Heart right ventricle (tissue), 16 donors: ENCODE results near the gene OR10P1. TPM values are rescaled to one million over a fixed set of nuclear protein-coding genes. Genes with fewer than 3 reads are reported as not detected.

ENCODE experiments used
- ATAC-seq, 8 donors: fragments of 200-7000 bp; cut with Tn5 transposase; one replicate each; pipeline ENCODE4 v1.9.1; 2020; ENCODE audit warnings: mild to moderate bottlenecking in 8 of 8, moderate library complexity in 8 of 8, moderate number of reproducible peaks in 1 of 8
- DNase-seq, 2 donors: peaks; one replicate each; pipeline ENCODE4 v3.0.0-alpha.2; 2020
- H3K27ac ChIP-seq, 10 donors: fragments of 200-600 bp; sonication (generic) in 2 of 10; one replicate each; pipeline versions ENCODE4 v1.5.0 to v1.8.0; 2020 to 2022; ENCODE audit warnings: mild to moderate bottlenecking in 3 of 10
- H3K27me3 ChIP-seq, 7 donors: fragments of 200-600 bp; one replicate each; pipeline ENCODE4 v1.8.0; 2021 to 2022; ENCODE audit warnings: mild to moderate bottlenecking in 2 of 7
- H3K36me3 ChIP-seq, 9 donors: fragments of 200-600 bp; sonication (generic) in 1 of 9; one replicate each; pipeline versions ENCODE4 v1.5.0 to v1.8.0; 2020 to 2022; ENCODE audit warnings: mild to moderate bottlenecking in 2 of 9
- H3K4me1 ChIP-seq, 9 donors: fragments of 200-600 bp; sonication (generic) in 1 of 9; one replicate each; pipeline versions ENCODE4 v1.5.0 to v1.8.0; 2020 to 2022; ENCODE audit warnings: mild to moderate bottlenecking in 4 of 9
- H3K4me3 ChIP-seq, 10 donors: fragments of 200-600 bp; sonication (generic) in 2 of 10; one replicate each; pipeline versions ENCODE4 v1.5.0 to v1.8.0; 2020 to 2022; ENCODE audit warnings: mild to moderate bottlenecking in 7 of 10, moderate library complexity in 2 of 10
- H3K9me3 ChIP-seq, 11 donors: fragments of 200-600 bp in 10 of 11; sonication (generic) in 2 of 11; one replicate each; pipeline versions ENCODE4 v1.5.0 to v1.8.0; 2013 to 2022; ENCODE audit warnings: mild to moderate bottlenecking in 2 of 11, control low read depth in 1 of 11, moderate library complexity in 1 of 11
- WGBS, 2 donors: extraction: QIAGEN DNeasy Blood & Tissue Kit; methylation state at CpG; one replicate each; pipeline ENCODE4 v1.1.7; 2013; ENCODE audit warnings: inconsistent platforms in 1 of 2; 5-methylcytosine and 5-hydroxymethylcytosine counted together
- intact Hi-C, 10 donors: fragments of 100-400 bp; cut with DNase I; formaldehyde crosslinking; loops; one replicate each; pipeline versions ENCODE4 v1.11.1 to v1.14.2; 2022
- polyA plus RNA-seq, 2 donors: library from polyadenylated mRNA; stranded (reverse); fragments of 200-250 nt; gene quantifications; one replicate each; pipeline ENCODE4 v1.2.3, GENCODE V29; 2013
- total RNA-seq, 10 donors: library from RNA; stranded (reverse); fragmentation: NEBNext Ultra II Directional in 3 of 10; extraction: Animal tissue kit (Norgen Biotek cat#: 25700) in 3 of 10; gene quantifications; one replicate each; pipeline versions ENCODE4 v1.2.1 to v1.2.4, GENCODE V29; 2021 to 2023
- TF ChIP-seq, protein P1 (sequence below), 9 donors: fragments of 200-600 bp; sonication (generic) in 2 of 9; IDR thresholded peaks; one replicate each; pipeline versions ENCODE4 v1.5.0 to v1.8.0; 2021 to 2022; ENCODE audit warnings: antibody characterized with exemption in 9 of 9, mild to moderate bottlenecking in 5 of 9, moderate library complexity in 1 of 9
- donor health status: Arrhythmogenic right ventricular cardiomyopathy.
- donor health status: ischemic (EF 13 %, LVEDD 7.1; RV severe dilation, severe dysfunction).
- donor health status: healthy with polysubstance abuse.
- donor health status: DM: no; HTN: yes; CAD: no.
- donor health status: DM: no; HTN: no; CAD: no.
- donor health status: ischemic (EF 25% LVEDD 6.9; RV normal size, moderate dysfunction).
- donor health status: ischemic (EF 25% LVEDD 5.7; RV mildly dilated, moderate dysfunction).
- donor health status: healthy.
- donor health status: DM: yes; HTN: yes; CAD: no.
- donor health status: Ischemic cardiomyopathy.
- donor health status: ischemic (EF 35%, LVEDD 5.7; RV mildly dilated, moderate dysfunction).
- donor health status: nonischemic (EF 11% LVEDD 7.7; RV severe dilation, severe dysfunction).
- donor health status: DM: yes; HTN: yes; CAD: no.
- donor health status: PGD.
- donor health status: ischemic (EF 29% LVEDD 5.4; RV normal size, mild dysfunction).
- donor health status: nonischemic (EF 23%, LVEDD 6.1; RV moderate dilation, normal function).

OR10P1 gene
- total and polyA plus RNA-seq, 12 donors = not detected

DNA sequence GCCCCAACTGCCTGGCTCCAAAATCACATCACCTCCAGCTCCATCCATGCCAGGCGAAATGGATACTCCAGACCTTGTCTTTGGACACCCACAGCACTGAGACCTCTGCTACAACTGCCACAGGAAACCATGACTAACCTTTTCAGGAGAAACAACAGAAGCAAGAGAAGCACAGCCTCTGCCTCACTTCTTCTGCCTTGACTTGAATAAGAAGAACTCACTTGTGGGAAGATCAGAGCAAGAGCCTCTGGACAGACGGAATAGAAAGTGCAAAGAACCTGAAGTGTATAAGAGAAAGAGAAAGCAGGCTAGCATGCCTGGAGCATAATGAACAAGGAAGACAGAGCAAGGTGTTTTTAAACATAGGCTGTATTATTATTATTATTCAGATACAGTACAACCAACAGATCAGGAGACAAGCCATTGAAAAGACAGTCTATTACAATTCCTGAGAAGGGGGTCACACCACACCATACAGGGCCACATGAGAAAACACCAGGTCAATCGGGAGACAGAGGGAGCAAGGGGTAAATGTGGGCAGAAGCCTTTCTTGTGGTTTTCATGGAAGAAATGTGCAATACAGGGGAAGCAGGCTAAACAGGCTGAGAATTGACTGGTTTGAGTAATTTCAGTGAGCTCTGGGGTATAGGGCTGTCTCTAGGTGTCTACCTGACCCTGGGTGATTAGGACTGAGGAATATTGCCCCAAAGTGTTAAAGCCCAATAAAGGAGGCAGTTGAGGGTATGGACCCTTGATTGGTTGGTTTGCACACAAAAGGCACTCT is 7.4 kb upstream of the OR10P1 start:
- TF ChIP-seq, protein P1, sequence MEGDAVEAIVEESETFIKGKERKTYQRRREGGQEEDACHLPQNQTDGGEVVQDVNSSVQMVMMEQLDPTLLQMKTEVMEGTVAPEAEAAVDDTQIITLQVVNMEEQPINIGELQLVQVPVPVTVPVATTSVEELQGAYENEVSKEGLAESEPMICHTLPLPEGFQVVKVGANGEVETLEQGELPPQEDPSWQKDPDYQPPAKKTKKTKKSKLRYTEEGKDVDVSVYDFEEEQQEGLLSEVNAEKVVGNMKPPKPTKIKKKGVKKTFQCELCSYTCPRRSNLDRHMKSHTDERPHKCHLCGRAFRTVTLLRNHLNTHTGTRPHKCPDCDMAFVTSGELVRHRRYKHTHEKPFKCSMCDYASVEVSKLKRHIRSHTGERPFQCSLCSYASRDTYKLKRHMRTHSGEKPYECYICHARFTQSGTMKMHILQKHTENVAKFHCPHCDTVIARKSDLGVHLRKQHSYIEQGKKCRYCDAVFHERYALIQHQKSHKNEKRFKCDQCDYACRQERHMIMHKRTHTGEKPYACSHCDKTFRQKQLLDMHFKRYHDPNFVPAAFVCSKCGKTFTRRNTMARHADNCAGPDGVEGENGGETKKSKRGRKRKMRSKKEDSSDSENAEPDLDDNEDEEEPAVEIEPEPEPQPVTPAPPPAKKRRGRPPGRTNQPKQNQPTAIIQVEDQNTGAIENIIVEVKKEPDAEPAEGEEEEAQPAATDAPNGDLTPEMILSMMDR (IDR thresholded peaks at IDR 0.05) = no peak
- H3K27me3 ChIP-seq = no peaks in the 10 kb centered on the region
- H3K9me3 ChIP-seq = no peaks in the 10 kb centered on the region
- no peak overlapping the region for H3K4me3 ChIP-seq
- DNase-seq (no peak), ATAC-seq (no peak)
- WGBS, 2 donors = 76 to 80% methylated on average over 3 of the region's 3 CpGs
- H3K27ac ChIP-seq = no peak overlapping the region
- H3K4me1 ChIP-seq = peaks cover 0 to 27% (median 4%) of the 10 kb centered on the region in 9 donors
- intact Hi-C loops = loop anchor here in 1 of 10 donors (10.0 kb wide), 1 partner anchor 836 kb away; the partner anchor contains the start of gene SPRYD4
- no peaks in the 10 kb centered on the region for H3K36me3 ChIP-seq

DNA sequence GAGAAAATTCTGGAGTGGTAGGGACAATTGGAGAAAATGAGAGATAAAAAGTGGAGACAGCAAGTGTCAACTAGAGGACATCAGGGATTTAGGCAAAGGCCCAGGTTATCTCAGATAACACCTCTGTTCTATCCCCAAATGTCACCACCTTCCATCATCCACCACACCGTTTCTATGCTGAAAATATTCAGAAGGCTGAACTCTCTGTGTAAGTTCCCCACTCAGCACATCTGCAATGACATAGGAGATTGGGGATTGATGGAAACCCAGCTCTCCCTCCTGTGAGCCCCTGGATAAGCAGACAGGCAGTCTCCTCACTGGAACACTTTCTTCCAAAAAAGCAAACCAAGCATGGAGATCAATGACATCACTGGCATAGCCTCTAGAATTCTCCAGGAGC is 5.6 kb upstream of the OR10P1 start:
- Histone ChIP-seq H3K4me1 (peaks cover 0 to 31% (median 6%) of the 10 kb centered on the region in 9 donors), H3K27me3 (no peaks in the 10 kb centered on the region), H3K36me3 (no peaks in the 10 kb centered on the region), H3K4me3 (no peak overlapping the region), H3K9me3 (no peaks in the 10 kb centered on the region), H3K27ac (peak overlapping the region in 1 of 10 donors; percentile 29)
- ATAC-seq = no peak
- no peak for DNase-seq
- TF ChIP-seq, protein P1 (IDR thresholded peaks at IDR 0.05) = no peak
- intact Hi-C loops = no loop called here
- WGBS, 2 donors = 12 to 29% methylated on average over 1 of the region's 1 CpG

DNA sequence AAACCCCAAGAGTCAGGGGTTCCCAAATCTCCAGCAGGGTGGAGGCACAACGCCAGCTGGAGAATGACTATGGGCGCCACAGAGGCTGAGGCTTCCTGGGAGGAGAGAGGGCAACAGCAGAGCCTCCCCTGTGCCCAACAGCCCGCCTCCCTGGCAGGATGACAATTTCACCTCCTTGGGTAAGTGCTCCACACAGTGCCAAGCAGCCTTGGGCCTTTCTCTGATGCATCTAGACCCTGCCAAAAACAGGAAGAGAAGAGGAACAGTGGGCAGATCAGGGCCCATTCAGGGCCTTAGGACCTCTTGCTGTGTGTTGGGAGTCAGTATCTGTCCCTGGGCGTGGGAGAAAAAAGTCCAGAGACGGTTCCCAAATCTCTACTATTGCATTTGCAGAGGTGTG is 5.0 kb upstream of the OR10P1 start:
- no peak overlapping the region for H3K4me3 ChIP-seq
- peak in 5 of 8 donors; percentile 5 to 51 (median 19) for ATAC-seq

DNA sequence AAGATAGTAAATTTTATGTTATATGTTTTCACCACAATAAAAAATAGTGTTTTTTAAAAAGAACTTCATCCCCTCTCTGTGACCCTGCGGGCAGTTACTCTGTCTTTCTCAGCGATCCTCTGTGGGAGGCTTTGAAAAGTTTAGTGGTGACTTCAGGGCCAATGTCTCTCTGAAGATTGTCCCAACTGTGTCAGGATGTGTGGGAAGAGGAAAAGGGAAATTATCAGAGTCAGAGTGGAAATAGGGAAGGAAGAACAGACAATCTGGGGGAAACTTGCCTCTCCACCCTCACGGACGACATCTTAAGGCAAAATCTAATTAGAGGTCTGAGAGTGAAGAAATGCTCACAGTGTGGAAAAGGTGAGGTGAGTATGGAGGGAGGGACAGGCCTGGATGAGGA is 3.5 kb upstream of the OR10P1 start:
- Histone ChIP-seq H3K9me3 (no peaks in the 10 kb centered on the region), H3K4me1 (peaks cover 0 to 30% (median 6%) of the 10 kb centered on the region in 9 donors), H3K27ac (no peak overlapping the region), H3K4me3 (no peak overlapping the region), H3K27me3 (no peaks in the 10 kb centered on the region), H3K36me3 (no peaks in the 10 kb centered on the region)
- no peak for ATAC-seq
- no peak for DNase-seq
- TF ChIP-seq, protein P1 (IDR thresholded peaks at IDR 0.05) = no peak
- WGBS, 2 donors = 62 to 67% methylated on average over 4 of the region's 4 CpGs
- intact Hi-C loops = no loop called here

More for the DNA sequence above, 5.0 kb upstream of the OR10P1 start:
- H3K9me3 ChIP-seq = no peaks in the 10 kb centered on the region
- H3K27me3 ChIP-seq = no peaks in the 10 kb centered on the region
- TF ChIP-seq, protein P1 (IDR thresholded peaks at IDR 0.05) = no peak
- 66 to 74% methylated on average over 5 of the region's 5 CpGs for WGBS, 2 donors
- no peaks in the 10 kb centered on the region for H3K36me3 ChIP-seq
- peaks cover 0 to 30% (median 6%) of the 10 kb centered on the region in 9 donors for H3K4me1 ChIP-seq
- intact Hi-C loops = no loop called here
- H3K27ac ChIP-seq = peak overlapping the region in 1 of 10 donors; percentile 29
- DNase-seq = no peak
